K562 (cell line): Measurements from ENCODE around the gene C1orf174. TPM values are rescaled to one million over a fixed set of nuclear protein-coding genes. Genes with fewer than 3 reads are reported as not detected.
A peak's percentile ranks its signal among the peaks of the same experiment; 100 is the strongest.

Experiments used
- ATAC-seq: fragments of 200-7000 bp; cut with Tn5 transposase; 3 replicates; pipeline ENCODE4 v1.9.1; 2020; ENCODE audit warnings: moderate library complexity
- BruUV-seq: library from RNA; stranded (reverse); fragments of 400-500 nt; replicated peaks from 2 replicates; lab custom pipeline; 2021; lab: Mats Ljungman, UMichigan
- CTCF ChIA-PET: fragments of 300-600 bp; formaldehyde crosslinking; extraction: SDS; loops from one replicate; lab custom pipeline; 2021; ENCODE audit warnings: low intra/inter-chr PET ratio; lab: Yijun Ruan, JAX
- POLR2A ChIA-PET: fragments of 300-600, 350-650 bp; sonication (Branson Sonifier 250); formaldehyde crosslinking; extraction: SDS; loops from one replicate; lab custom pipeline; 2021; ENCODE audit warnings: antibody characterized with exemption, inconsistent platforms; lab: Yijun Ruan, JAX
- DNase-seq, 4 experiments: peaks; one replicate each; pipeline versions ENCODE4 v3.0.0 to v3.0.0-alpha.2; 2011 to 2018; ENCODE audit warnings: low spot score in 3 of 4, mixed read lengths in 3 of 4; ENCODE audit errors: extremely low read depth in 1 of 4
- FAIRE-seq: peaks from 2 replicates; lab custom pipeline; 2011; peaks lifted over from hg19 to GRCh38; lab: Jason Lieb, UNC
- H2AFZ ChIP-seq: 2 replicates; pipeline ENCODE4 v1.6.0; 2011; ENCODE audit warnings: low read depth, low read length, control low read depth, inconsistent platforms
- H3K27ac ChIP-seq: fragments of 200-600 bp; 3 replicates; pipeline ENCODE4 v1.8.0; 2011; ENCODE audit warnings: low read depth, mild to moderate bottlenecking, control low read depth, inconsistent platforms, low read length, moderate library complexity, mixed read lengths; ENCODE audit errors: extremely low read depth
- H3K27me3 ChIP-seq, 2 experiments: fragments of 300-600 bp in 1 of 2; 2 replicates in 1 of 2; 3 replicates in 1 of 2; pipeline versions ENCODE4 v1.6.0 to v1.8.0; 2011; ENCODE audit warnings: inconsistent platforms in 2 of 2, low read length in 2 of 2, mild to moderate bottlenecking in 1 of 2, mixed read lengths in 1 of 2, moderate library complexity in 1 of 2; ENCODE audit not compliant: control insufficient read depth in 2 of 2, insufficient read depth in 2 of 2
- H3K36me3 ChIP-seq: fragments of 300-600 bp; 3 replicates; pipeline ENCODE4 v1.8.0; 2011; ENCODE audit warnings: mild to moderate bottlenecking, low read length, inconsistent platforms; ENCODE audit not compliant: control insufficient read depth, insufficient read depth
- H3K4me1 ChIP-seq, 2 experiments: fragments of 200-600 bp in 1 of 2; replicated peaks in 1 of 2; 2 replicates in 1 of 2; 3 replicates in 1 of 2; pipeline versions ENCODE4 v1.5.1 to v1.8.0; 2011; ENCODE audit warnings: inconsistent platforms in 2 of 2, low read length in 2 of 2, mild to moderate bottlenecking in 1 of 2, mixed read lengths in 1 of 2, moderate library complexity in 1 of 2; ENCODE audit not compliant: control insufficient read depth in 2 of 2, insufficient read depth in 2 of 2
- H3K4me2 ChIP-seq: 2 replicates; pipeline ENCODE4 v1.6.1; 2011; ENCODE audit warnings: low read length, control low read depth, inconsistent platforms, mixed read lengths; ENCODE audit not compliant: insufficient read depth
- H3K4me3 ChIP-seq: fragments of 200-600 bp; sonication (generic), shearing (Covaris generic); 2 replicates; pipeline ENCODE4 v1.5.1; 2016; ENCODE audit warnings: control low read depth, inconsistent platforms
- H3K79me2 ChIP-seq: fragments of 200-600 bp; 3 replicates; pipeline ENCODE4 v1.8.0; 2011; ENCODE audit warnings: low read length, inconsistent platforms; ENCODE audit not compliant: control insufficient read depth, insufficient read depth
- H3K9ac ChIP-seq, 2 experiments: 2 replicates each; pipeline versions ENCODE4 v1.6.0 to v1.6.1; 2011; ENCODE audit warnings: low read depth in 2 of 2, low read length in 2 of 2, control low read depth in 1 of 2, inconsistent platforms in 1 of 2, mild to moderate bottlenecking in 1 of 2, mixed read lengths in 1 of 2; ENCODE audit not compliant: insufficient read depth in 1 of 2
- H3K9me1 ChIP-seq: one replicate; pipeline ENCODE4 v1.6.0; 2011; ENCODE audit warnings: inconsistent platforms, mild to moderate bottlenecking, low read length, moderate library complexity; ENCODE audit not compliant: control insufficient read depth, insufficient read depth
- H3K9me3 ChIP-seq: replicated peaks from 2 replicates; pipeline ENCODE4 v1.5.1; 2011; ENCODE audit warnings: low read depth, low read length, inconsistent platforms; ENCODE audit not compliant: control insufficient read depth, insufficient read depth
- H4K20me1 ChIP-seq: replicated peaks from 2 replicates; pipeline ENCODE4 v1.6.1; 2011; ENCODE audit warnings: low read length, inconsistent platforms, mixed read lengths; ENCODE audit not compliant: control insufficient read depth, insufficient read depth
- BCOR ChIP-seq: fragments of 450-650 bp; IDR thresholded peaks from 2 replicates; pipeline ENCODE4 v1.6.1; 2016
- SOX6 ChIP-seq: fragments of 450-650 bp; IDR thresholded peaks from 2 replicates; pipeline ENCODE4 v1.6.1; 2014; ENCODE audit warnings: mild to moderate bottlenecking
- WGBS: fragments of 100-300 bp; shearing (Covaris generic); methylation state at CpG from one replicate; pipeline ENCODE4 v1.1.6; 2016; ENCODE audit warnings: low coverage, mixed read lengths; ENCODE audit not compliant: insufficient coverage; ENCODE audit errors: missing lambda C conversion rate; 5-methylcytosine and 5-hydroxymethylcytosine counted together
- in situ Hi-C: fragments of 300-500 bp; cut with MboI; formaldehyde crosslinking; loops from 4 replicates; pipeline ENCODE4 v1.15.0; 2018; ENCODE audit warnings: inconsistent platforms, mixed read lengths
- intact Hi-C: fragments of 100-400 bp; cut with micrococcal nuclease; formaldehyde crosslinking; loops from 2 replicates; pipeline ENCODE4 v1.14.2; 2022
- polyA plus RNA-seq, 8 experiments: library from polyadenylated mRNA; depleted of rRNA in 4 of 8; stranded (reverse) in 5 of 8; unstranded in 3 of 8; fragments of >200 nt; fragmentation: Nextera tagmentation in 2 of 8; fragmentation: Illumina TruSeq in 1 of 8; extraction: Ambion mirVana in 2 of 8; extraction: Trizol in 1 of 8; gene quantifications; 2 replicates each; pipeline versions ENCODE4 v1.2.1 to v1.2.3, GENCODE V29; 2011 to 2014; ENCODE audit warnings: inconsistent platforms in 1 of 8, missing spikeins in 1 of 8
- total RNA-seq, 7 experiments: library from RNA; depleted of rRNA in 6 of 7; stranded (reverse); fragments of >200 nt in 6 of 7; fragmentation: Illumina TruSeq in 2 of 7; extraction: Trizol in 2 of 7; gene quantifications; 2 replicates each; pipeline versions ENCODE4 v1.2.1 to v1.2.3, GENCODE V29; 2011 to 2021; ENCODE audit warnings: low replicate concordance in 1 of 7

Gene C1orf174
- total and polyA plus RNA-seq, 9 of the 15 experiments (the other 6 are each of a cell fraction or from before 2014, with no cell fraction given), result 38.5 to 64.9 (median 45.4) TPM

- no peak for ATAC-seq
- Histone ChIP-seq H3K9me1 (no peaks in the 10 kb centered on the region), H3K9ac (no peak overlapping the region; a peak in 1 of 4 replicates), H2AFZ (no peak overlapping the region), H3K79me2 (no peaks in the 10 kb centered on the region), H3K27ac (no peak overlapping the region), H3K36me3 (no peaks in the 10 kb centered on the region), H3K4me3 (no peak overlapping the region), H3K4me1 (peaks cover 0 to 4% of the 10 kb centered on the region in 2 experiments; a peak in 1 of 5 replicates), H4K20me1 (peaks cover 3% of the 10 kb centered on the region; the same call in 1 of the 2 replicates), H3K27me3 (peaks cover 74 to 80% of the 10 kb centered on the region in 2 experiments), H3K4me2 (no peak overlapping the region)
- under 1% methylated on average over 12 of the region's 12 CpGs for WGBS
- in situ Hi-C loops, result no loop called here
- no TSS peak for BruUV-seq
- CTCF ChIA-PET, result no interaction called here
- intact Hi-C loops, result no loop called here
- no peak for DNase-seq
- FAIRE-seq, result no peak
- no peak for TF ChIP-seq BCOR
- TF ChIP-seq, all 486 proteins: peak for 0
- POLR2A ChIA-PET, result no interaction called here
- H3K9me3 ChIP-seq, result no peaks in the 10 kb centered on the region
These were observed 45.1 kb upstream of the C1orf174 start for GRCh38 chr1:3945222-3945621.

GRCh38 chr1:3944578-3945125, 44.6 kb upstream of the C1orf174 start:
- no peak for FAIRE-seq
- no peak for TF ChIP-seq SOX6
- Histone ChIP-seq H3K9ac (peak overlapping the region in 1 of 2 experiments; percentile 17; a peak in 1 of 4 replicates), H3K36me3 (no peaks in the 10 kb centered on the region), H2AFZ (no peak overlapping the region), H3K27me3 (peaks cover 74 to 86% of the 10 kb centered on the region in 2 experiments), H3K27ac (no peak overlapping the region), H4K20me1 (peaks cover 3% of the 10 kb centered on the region; the same call in 1 of the 2 replicates), H3K4me1 (peaks cover 0 to 7% of the 10 kb centered on the region in 2 experiments; a peak in 1 of 5 replicates), H3K4me3 (no peak overlapping the region), H3K9me3 (no peaks in the 10 kb centered on the region), H3K4me2 (no peak overlapping the region), H3K79me2 (no peaks in the 10 kb centered on the region), H3K9me1 (no peaks in the 10 kb centered on the region)
- CTCF ChIA-PET, result no interaction called here
- no peak; the same call in 1 of the 3 replicates for ATAC-seq
- under 1% methylated on average over 13 of the region's 13 CpGs for WGBS
- no peak for DNase-seq
- intact Hi-C loops (no loop called here), in situ Hi-C loops (no loop called here)
- POLR2A ChIA-PET, result no interaction called here
- no TSS peak for BruUV-seq
